Measurements from ENCODE around the gene SMTN. TPM values are rescaled to one million over a fixed set of nuclear protein-coding genes. Genes with fewer than 3 reads are reported as not detected.

SMTN gene
- total and polyA plus RNA-seq, 4 donors = 10.1 to 47.3 (median 13.8) TPM

GRCh38 chr22:31055635-31056159, 25.4 kb upstream of the SMTN start:
- peak; percentile 67 for DNase-seq (ENCODE audit: low spot score)
- H3K4me1 ChIP-seq (ENCODE audit: control insufficient read depth in 4 of 4, insufficient read depth in 4 of 4, low read length in 3 of 4) = peaks cover 0 to 5% (median 1%) of the 10 kb centered on the region in 4 donors
- peak overlapping the region in 1 of 2 donors; percentile 43 for H3K9ac ChIP-seq (ENCODE audit: low read depth in 1 of 2, low read length in 2 of 2)
- WGBS = 39% methylated on average over 13 of the region's 13 CpGs
- no peaks in the 10 kb centered on the region for H3K9me3 ChIP-seq (ENCODE audit: control insufficient read depth in 4 of 4, low read length in 3 of 4)
- peak; percentile 4 to 52 for TF ChIP-seq RAD21 (IDR thresholded peaks at IDR 0.05)
- TF ChIP-seq SP1 (IDR thresholded peaks at IDR 0.05) = peak; percentile 58
- TF ChIP-seq, protein P1, sequence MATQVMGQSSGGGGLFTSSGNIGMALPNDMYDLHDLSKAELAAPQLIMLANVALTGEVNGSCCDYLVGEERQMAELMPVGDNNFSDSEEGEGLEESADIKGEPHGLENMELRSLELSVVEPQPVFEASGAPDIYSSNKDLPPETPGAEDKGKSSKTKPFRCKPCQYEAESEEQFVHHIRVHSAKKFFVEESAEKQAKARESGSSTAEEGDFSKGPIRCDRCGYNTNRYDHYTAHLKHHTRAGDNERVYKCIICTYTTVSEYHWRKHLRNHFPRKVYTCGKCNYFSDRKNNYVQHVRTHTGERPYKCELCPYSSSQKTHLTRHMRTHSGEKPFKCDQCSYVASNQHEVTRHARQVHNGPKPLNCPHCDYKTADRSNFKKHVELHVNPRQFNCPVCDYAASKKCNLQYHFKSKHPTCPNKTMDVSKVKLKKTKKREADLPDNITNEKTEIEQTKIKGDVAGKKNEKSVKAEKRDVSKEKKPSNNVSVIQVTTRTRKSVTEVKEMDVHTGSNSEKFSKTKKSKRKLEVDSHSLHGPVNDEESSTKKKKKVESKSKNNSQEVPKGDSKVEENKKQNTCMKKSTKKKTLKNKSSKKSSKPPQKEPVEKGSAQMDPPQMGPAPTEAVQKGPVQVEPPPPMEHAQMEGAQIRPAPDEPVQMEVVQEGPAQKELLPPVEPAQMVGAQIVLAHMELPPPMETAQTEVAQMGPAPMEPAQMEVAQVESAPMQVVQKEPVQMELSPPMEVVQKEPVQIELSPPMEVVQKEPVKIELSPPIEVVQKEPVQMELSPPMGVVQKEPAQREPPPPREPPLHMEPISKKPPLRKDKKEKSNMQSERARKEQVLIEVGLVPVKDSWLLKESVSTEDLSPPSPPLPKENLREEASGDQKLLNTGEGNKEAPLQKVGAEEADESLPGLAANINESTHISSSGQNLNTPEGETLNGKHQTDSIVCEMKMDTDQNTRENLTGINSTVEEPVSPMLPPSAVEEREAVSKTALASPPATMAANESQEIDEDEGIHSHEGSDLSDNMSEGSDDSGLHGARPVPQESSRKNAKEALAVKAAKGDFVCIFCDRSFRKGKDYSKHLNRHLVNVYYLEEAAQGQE (IDR thresholded peaks at IDR 0.05) = no peak
- TF ChIP-seq ATF3 (IDR thresholded peaks at IDR 0.05) = peak; percentile 98
- no peak for TF ChIP-seq EGR1 (IDR thresholded peaks at IDR 0.05; ENCODE audit: low read depth in 2 of 2)
- TF ChIP-seq HNF4G (IDR thresholded peaks at IDR 0.05) = no peak
- no peak for TF ChIP-seq FOXA1 (IDR thresholded peaks at IDR 0.05)
- no peak for TF ChIP-seq TAF1 (conservative IDR thresholded peaks at IDR 0.05)
- TF ChIP-seq RXRA (IDR thresholded peaks at IDR 0.05) = peak; percentile 44 to 62
- TF ChIP-seq HNF4A (conservative IDR thresholded peaks at IDR 0.05) = peak; percentile 6 to 22
- peak; percentile 29 for TF ChIP-seq MAX (IDR thresholded peaks at IDR 0.05)
- TF ChIP-seq NR2F2 (IDR thresholded peaks at IDR 0.05) = peak; percentile 36
- peak; percentile 30 for TF ChIP-seq FOXA2 (IDR thresholded peaks at IDR 0.05)
- TF ChIP-seq, protein P2, sequence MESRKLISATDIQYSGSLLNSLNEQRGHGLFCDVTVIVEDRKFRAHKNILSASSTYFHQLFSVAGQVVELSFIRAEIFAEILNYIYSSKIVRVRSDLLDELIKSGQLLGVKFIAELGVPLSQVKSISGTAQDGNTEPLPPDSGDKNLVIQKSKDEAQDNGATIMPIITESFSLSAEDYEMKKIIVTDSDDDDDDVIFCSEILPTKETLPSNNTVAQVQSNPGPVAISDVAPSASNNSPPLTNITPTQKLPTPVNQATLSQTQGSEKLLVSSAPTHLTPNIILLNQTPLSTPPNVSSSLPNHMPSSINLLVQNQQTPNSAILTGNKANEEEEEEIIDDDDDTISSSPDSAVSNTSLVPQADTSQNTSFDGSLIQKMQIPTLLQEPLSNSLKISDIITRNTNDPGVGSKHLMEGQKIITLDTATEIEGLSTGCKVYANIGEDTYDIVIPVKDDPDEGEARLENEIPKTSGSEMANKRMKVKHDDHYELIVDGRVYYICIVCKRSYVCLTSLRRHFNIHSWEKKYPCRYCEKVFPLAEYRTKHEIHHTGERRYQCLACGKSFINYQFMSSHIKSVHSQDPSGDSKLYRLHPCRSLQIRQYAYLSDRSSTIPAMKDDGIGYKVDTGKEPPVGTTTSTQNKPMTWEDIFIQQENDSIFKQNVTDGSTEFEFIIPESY (IDR thresholded peaks at IDR 0.05) = no peak
- TF ChIP-seq GABPA (IDR thresholded peaks at IDR 0.05 in 1 of 2, conservative IDR thresholded peaks at IDR 0.05 in 1 of 2) = no peak
- no peak for TF ChIP-seq YY1 (IDR thresholded peaks at IDR 0.05)
- TF ChIP-seq, protein P3, sequence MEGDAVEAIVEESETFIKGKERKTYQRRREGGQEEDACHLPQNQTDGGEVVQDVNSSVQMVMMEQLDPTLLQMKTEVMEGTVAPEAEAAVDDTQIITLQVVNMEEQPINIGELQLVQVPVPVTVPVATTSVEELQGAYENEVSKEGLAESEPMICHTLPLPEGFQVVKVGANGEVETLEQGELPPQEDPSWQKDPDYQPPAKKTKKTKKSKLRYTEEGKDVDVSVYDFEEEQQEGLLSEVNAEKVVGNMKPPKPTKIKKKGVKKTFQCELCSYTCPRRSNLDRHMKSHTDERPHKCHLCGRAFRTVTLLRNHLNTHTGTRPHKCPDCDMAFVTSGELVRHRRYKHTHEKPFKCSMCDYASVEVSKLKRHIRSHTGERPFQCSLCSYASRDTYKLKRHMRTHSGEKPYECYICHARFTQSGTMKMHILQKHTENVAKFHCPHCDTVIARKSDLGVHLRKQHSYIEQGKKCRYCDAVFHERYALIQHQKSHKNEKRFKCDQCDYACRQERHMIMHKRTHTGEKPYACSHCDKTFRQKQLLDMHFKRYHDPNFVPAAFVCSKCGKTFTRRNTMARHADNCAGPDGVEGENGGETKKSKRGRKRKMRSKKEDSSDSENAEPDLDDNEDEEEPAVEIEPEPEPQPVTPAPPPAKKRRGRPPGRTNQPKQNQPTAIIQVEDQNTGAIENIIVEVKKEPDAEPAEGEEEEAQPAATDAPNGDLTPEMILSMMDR (IDR thresholded peaks at IDR 0.05; ENCODE audit: low read depth, low read length, missing input control) = no peak
- peak; percentile 67 to 88 for TF ChIP-seq JUND (IDR thresholded peaks at IDR 0.05)
- H3K27me3 ChIP-seq (ENCODE audit: control insufficient read depth in 4 of 4, insufficient read depth in 4 of 4, low read length in 3 of 4) = no peaks in the 10 kb centered on the region
- H3K4me3 ChIP-seq (ENCODE audit: low read depth in 1 of 3, low read length in 3 of 3) = no peak overlapping the region
- H3K27ac ChIP-seq (ENCODE audit: low read depth in 1 of 2, low read length in 2 of 2) = peak overlapping the region; percentile 46 to 59
- no peaks in the 10 kb centered on the region for H3K36me3 ChIP-seq (ENCODE audit: control insufficient read depth in 4 of 4, insufficient read depth in 3 of 4, low read depth in 1 of 4, low read length in 3 of 4)

Data from liver (tissue), 9 donors.